Measurements from ENCODE around the gene POLR1G.
A peak's percentile ranks its signal among the peaks of the same experiment; 100 is the strongest.

Gene POLR1G

GRCh38 chr19:45406226-45407090 is at the start of gene POLR1G:
TSS of gene POLR1G (plus strand) at chr19:45406644. CDS start at chr19:45406697, 53 bp downstream.
- DNase-seq, result peak; percentile 84

GRCh38 chr19:45356760-45357444 is 49.5 kb upstream of the POLR1G start:
- DNase-seq, result no peak

GRCh38 chr19:45357445-45357783 is 49.0 kb upstream of the POLR1G start:
- DNase-seq, result no peak

- DNase-seq, result no peak
Observed at GRCh38 chr19:45358213-45358792, 48.1 kb upstream of the POLR1G start.

GRCh38 chr19:45361608-45362007 is 44.8 kb upstream of the POLR1G start:
- DNase-seq, result no peak

GRCh38 chr19:45362291-45362690 is 44.2 kb upstream of the POLR1G start:
- no peak for DNase-seq

GRCh38 chr19:45363861-45364459 is 42.5 kb upstream of the POLR1G start:
- no peak for DNase-seq

- DNase-seq, result no peak
Observed at GRCh38 chr19:45364696-45365095, 41.7 kb upstream of the POLR1G start.

- DNase-seq, result no peak
Observed at GRCh38 chr19:45368127-45368526, 38.3 kb upstream of the POLR1G start.

- DNase-seq, result no peak
Observed at GRCh38 chr19:45368737-45369340, 37.6 kb upstream of the POLR1G start.

GRCh38 chr19:45370410-45371204 is 35.8 kb upstream of the POLR1G start, which contains the start of gene ERCC2:
TSS of gene ERCC2 (minus strand) at chr19:45370573. CDS start at chr19:45370540, 33 bp downstream.
- peak; percentile 92 for DNase-seq

GRCh38 chr19:45376045-45376724 is 30.3 kb upstream of the POLR1G start:
- no peak for DNase-seq

GRCh38 chr19:45380107-45380506 is 26.3 kb upstream of the POLR1G start:
- no peak for DNase-seq

GRCh38 chr19:45382426-45382825 is 24.0 kb upstream of the POLR1G start:
- DNase-seq, result no peak

- DNase-seq, result no peak
Observed at GRCh38 chr19:45385392-45386221, 20.8 kb upstream of the POLR1G start.

- DNase-seq, result no peak
Observed at GRCh38 chr19:45391346-45391745, 15.1 kb upstream of the POLR1G start.

- no peak for DNase-seq
Observed at GRCh38 chr19:45391871-45392665, 14.4 kb upstream of the POLR1G start.

GRCh38 chr19:45395821-45396617 is 10.4 kb upstream of the POLR1G start:
- no peak for DNase-seq

GRCh38 chr19:45400192-45400591 is 6.3 kb upstream of the POLR1G start:
- no peak for DNase-seq

All from AML-193 (cell line).